ENCODE data around the gene RSBN1L.

DNA sequence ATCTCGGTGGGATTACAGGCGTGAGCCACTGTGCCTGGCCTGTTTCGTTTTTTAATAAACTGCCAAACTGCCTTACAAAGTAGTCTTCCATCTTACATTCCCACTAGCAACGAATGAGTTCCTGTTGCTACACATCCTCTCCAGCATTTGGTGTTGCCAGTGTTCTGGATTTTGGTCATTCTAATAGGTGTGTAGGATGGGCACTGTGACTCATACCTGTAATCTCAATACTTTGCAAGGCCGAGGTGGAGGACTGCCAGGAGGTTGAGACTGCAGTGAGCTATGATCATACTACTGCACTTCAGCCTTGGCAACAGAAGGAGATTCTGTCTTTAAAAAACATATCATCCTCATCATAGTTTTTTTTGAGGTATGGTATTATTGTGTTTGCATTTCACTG, 21.4 kb upstream of the RSBN1L start:
- no peak for TF ChIP-seq CTCF (IDR thresholded peaks at IDR 0.05)
- TF ChIP-seq POLR2A (IDR thresholded peaks at IDR 0.05): no peak
